Body of pancreas (tissue), 4 donors: ENCODE measurements around the gene ZBTB46.

Experiments used
- POLR2A ChIP-seq, 3 donors: fragments of 450-650 bp; IDR thresholded peaks; one replicate each; pipeline ENCODE4 v1.6.1; 2016; ENCODE audit warnings: antibody characterized with exemption in 3 of 3, mild to moderate bottlenecking in 2 of 3
- TF ChIP-seq, protein P1 (sequence below), 7 experiments: fragments of 450-650 bp in 4 of 7; fragments of 200-600 bp in 3 of 7; sonication (generic) in 3 of 7; IDR thresholded peaks; one replicate each; pipeline ENCODE4 v1.5.1; 2016 to 2019; ENCODE audit warnings: antibody characterized with exemption in 7 of 7

DNA sequence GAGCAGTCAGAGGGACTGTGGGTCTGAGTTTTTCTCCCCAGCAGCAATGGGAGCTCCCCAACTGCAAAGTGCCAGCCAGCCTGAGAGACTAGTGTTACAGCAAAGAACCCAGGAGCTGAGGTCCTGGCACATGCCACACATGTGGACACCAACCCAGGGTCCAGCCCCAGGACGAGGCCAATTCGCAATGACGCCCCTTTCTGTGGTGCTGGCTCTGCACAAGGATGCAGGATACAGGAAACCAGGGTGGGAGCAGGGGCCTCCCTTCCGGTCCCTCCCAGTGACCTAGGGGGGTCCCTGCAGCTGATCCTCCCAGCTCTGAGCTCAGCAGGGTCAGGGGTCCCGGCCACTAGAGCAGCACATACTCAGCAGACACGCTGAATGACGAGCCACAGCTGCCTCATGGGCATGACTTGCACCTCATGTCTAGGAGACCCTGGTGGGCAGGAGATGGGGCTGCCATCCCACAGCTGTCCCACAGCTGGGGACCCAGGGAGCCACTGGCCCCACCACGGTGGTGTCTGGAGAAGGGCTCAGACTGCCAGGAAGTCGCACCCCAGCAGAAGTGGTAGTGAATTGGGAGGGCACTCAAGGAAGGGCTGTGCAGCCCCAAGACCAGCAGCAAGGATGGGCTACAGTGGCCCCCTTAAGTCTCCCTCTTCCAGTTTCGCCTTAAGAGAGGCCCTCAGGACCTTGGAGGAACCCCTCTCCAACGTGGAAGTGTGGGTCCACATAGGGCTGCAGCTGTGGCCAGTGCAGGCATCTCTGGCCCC is 126.9 kb downstream of the ZBTB46 start:
- TF ChIP-seq, protein P1, sequence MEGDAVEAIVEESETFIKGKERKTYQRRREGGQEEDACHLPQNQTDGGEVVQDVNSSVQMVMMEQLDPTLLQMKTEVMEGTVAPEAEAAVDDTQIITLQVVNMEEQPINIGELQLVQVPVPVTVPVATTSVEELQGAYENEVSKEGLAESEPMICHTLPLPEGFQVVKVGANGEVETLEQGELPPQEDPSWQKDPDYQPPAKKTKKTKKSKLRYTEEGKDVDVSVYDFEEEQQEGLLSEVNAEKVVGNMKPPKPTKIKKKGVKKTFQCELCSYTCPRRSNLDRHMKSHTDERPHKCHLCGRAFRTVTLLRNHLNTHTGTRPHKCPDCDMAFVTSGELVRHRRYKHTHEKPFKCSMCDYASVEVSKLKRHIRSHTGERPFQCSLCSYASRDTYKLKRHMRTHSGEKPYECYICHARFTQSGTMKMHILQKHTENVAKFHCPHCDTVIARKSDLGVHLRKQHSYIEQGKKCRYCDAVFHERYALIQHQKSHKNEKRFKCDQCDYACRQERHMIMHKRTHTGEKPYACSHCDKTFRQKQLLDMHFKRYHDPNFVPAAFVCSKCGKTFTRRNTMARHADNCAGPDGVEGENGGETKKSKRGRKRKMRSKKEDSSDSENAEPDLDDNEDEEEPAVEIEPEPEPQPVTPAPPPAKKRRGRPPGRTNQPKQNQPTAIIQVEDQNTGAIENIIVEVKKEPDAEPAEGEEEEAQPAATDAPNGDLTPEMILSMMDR (IDR thresholded peaks at IDR 0.05), result no peak
- TF ChIP-seq POLR2A (IDR thresholded peaks at IDR 0.05), result no peak
